Uterus (tissue), 4 donors: ENCODE data around the gene PLSCR1. TPM values are rescaled to one million over a fixed set of nuclear protein-coding genes. Genes with fewer than 3 reads are reported as not detected.
A peak's percentile ranks its signal among the peaks of the same experiment; 100 is the strongest.

Source experiments
- DNase-seq, 2 donors: peaks; one replicate each; pipeline ENCODE4 v3.0.0-alpha.2; 2019 to 2020
- H3K27ac ChIP-seq, 2 donors: fragments of 200-600 bp; sonication (generic); 1 replicate in 1 of 2; 2 replicates in 1 of 2; pipeline ENCODE4 v1.5.1; 2016 to 2018
- H3K27me3 ChIP-seq, 2 donors: fragments of 200-600 bp; sonication (generic); one replicate each; pipeline ENCODE4 v1.5.1; 2018 to 2019; ENCODE audit warnings: control low read depth in 1 of 2
- H3K36me3 ChIP-seq, 2 donors: fragments of 200-600 bp; sonication (generic); one replicate each; pipeline ENCODE4 v1.5.1; 2019; ENCODE audit warnings: control low read depth in 1 of 2
- H3K4me1 ChIP-seq, 2 donors: fragments of 200-600 bp; sonication (generic); one replicate each; pipeline ENCODE4 v1.5.1; 2018 to 2019; ENCODE audit warnings: control low read depth in 1 of 2
- H3K4me3 ChIP-seq, 2 donors: fragments of 200-600 bp; sonication (generic); 1 replicate in 1 of 2; 2 replicates in 1 of 2; pipeline ENCODE4 v1.5.1; 2018 to 2019; ENCODE audit warnings: mild to moderate bottlenecking in 1 of 2
- H3K9me3 ChIP-seq, 2 donors: fragments of 200-600 bp; sonication (generic); one replicate each; pipeline ENCODE4 v1.5.1; 2019; ENCODE audit warnings: control low read depth in 1 of 2
- POLR2A ChIP-seq, 2 donors: fragments of 450-650 bp; IDR thresholded peaks; one replicate each; pipeline ENCODE4 v1.6.1; 2016; ENCODE audit warnings: antibody characterized with exemption in 2 of 2, mild to moderate bottlenecking in 1 of 2, moderate library complexity in 1 of 2
- intact Hi-C: fragments of 100-400 bp; cut with DNase I; formaldehyde crosslinking; loops from one replicate; pipeline ENCODE4 v1.15.1; 2023; ENCODE audit warnings: low total_unique reads
- total RNA-seq, 4 donors: library from RNA; depleted of rRNA in 3 of 4; stranded (reverse); fragments of >200 nt in 3 of 4; gene quantifications; one replicate each; pipeline versions ENCODE4 v1.1.0 to v1.2.4, GENCODE V29; 2014 to 2023
- TF ChIP-seq, protein P1 (sequence below), 4 experiments: fragments of 200-600 bp in 2 of 4; fragments of 450-650 bp in 2 of 4; sonication (generic) in 2 of 4; IDR thresholded peaks; one replicate each; pipeline ENCODE4 v1.5.1; 2016 to 2019; ENCODE audit warnings: antibody characterized with exemption in 4 of 4, mild to moderate bottlenecking in 2 of 4, moderate library complexity in 1 of 4
- donor health status: DM: yes; HTN: yes; CAD: no.

PLSCR1 gene
- total RNA-seq, 4 donors from 2014 or later, result 75.6 to 248 (median 116) TPM

DNA sequence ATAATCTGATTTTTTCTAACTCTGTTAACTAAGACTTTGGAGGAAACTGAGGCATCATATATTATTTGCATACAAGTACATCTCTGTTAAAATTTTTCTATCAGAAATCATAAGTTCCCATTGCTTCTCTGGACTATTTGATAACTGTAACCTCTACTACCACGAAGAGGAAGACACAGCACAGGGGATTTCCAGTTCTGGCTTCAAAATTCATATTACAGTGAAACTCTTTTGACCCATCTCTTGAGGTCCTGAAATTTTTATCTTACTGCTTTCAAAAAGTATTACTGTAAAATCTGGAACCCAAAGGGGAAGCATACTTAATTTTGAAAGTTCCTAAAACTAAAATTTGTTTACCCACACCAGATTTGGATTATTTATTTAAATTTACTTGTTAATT lies 4.2 kb downstream of the PLSCR1 start:
- H3K4me3 ChIP-seq, result no peak overlapping the region
- no peaks in the 10 kb centered on the region for H3K36me3 ChIP-seq
- intact Hi-C loops, result no loop called here
- TF ChIP-seq, protein P1, sequence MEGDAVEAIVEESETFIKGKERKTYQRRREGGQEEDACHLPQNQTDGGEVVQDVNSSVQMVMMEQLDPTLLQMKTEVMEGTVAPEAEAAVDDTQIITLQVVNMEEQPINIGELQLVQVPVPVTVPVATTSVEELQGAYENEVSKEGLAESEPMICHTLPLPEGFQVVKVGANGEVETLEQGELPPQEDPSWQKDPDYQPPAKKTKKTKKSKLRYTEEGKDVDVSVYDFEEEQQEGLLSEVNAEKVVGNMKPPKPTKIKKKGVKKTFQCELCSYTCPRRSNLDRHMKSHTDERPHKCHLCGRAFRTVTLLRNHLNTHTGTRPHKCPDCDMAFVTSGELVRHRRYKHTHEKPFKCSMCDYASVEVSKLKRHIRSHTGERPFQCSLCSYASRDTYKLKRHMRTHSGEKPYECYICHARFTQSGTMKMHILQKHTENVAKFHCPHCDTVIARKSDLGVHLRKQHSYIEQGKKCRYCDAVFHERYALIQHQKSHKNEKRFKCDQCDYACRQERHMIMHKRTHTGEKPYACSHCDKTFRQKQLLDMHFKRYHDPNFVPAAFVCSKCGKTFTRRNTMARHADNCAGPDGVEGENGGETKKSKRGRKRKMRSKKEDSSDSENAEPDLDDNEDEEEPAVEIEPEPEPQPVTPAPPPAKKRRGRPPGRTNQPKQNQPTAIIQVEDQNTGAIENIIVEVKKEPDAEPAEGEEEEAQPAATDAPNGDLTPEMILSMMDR (IDR thresholded peaks at IDR 0.05), result no peak
- peaks cover 0 to 3% of the 10 kb centered on the region in 2 donors for H3K4me1 ChIP-seq
- H3K27me3 ChIP-seq, result no peaks in the 10 kb centered on the region
- peak overlapping the region in 1 of 2 donors; percentile 100 for H3K27ac ChIP-seq
- no peaks in the 10 kb centered on the region for H3K9me3 ChIP-seq
- DNase-seq, result no peak

DNA sequence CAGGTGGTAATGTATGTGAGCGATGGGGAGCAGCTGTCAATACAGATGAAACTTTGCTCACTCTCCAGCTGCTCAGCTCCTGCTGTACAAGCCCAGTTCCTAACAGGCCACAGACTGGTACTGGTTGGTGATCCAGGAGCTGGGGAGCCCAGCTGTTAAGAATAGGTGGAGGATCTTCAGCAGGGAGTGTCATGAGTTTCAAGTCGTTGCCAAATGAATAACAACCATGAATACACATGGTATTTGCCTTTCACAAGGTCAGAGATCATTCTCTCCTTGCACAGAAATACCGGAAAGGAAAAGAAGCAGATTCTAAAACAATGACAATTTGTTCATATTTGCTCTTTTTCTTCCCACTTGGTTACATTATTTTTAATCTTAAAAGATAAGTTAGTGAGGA lies 5.1 kb downstream of the PLSCR1 start:
- Histone ChIP-seq H3K4me1 (peaks cover 0 to 3% of the 10 kb centered on the region in 2 donors), H3K27ac (peak overlapping the region in 1 of 2 donors; percentile 15)

DNA sequence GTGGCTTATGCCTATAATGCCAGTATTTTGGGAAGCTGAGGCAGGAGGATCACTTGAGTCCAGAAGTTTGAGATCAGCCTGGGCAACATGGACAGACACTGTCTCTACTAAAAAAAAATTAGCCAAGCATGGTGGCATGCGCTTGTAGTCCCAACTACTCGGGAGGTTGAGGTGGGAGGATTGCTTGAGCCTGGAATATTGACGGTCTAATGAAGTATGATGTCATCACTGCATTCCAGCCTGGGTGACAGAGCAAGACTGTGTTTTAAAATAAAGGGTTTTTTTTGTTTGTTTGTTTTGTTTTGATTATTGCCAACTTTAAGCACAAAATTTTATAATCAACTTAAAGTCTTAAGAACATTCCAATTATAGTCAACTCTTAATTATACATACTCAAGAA lies 6.8 kb downstream of the PLSCR1 start:
- no peaks in the 10 kb centered on the region for H3K9me3 ChIP-seq
- H3K4me1 ChIP-seq, result peaks cover 0 to 3% of the 10 kb centered on the region in 2 donors
- DNase-seq, result no peak
- no peak overlapping the region for H3K4me3 ChIP-seq
- H3K27me3 ChIP-seq, result no peaks in the 10 kb centered on the region
- intact Hi-C loops, result no loop called here
- no peaks in the 10 kb centered on the region for H3K36me3 ChIP-seq
- TF ChIP-seq, protein P1 (IDR thresholded peaks at IDR 0.05), result no peak
- TF ChIP-seq POLR2A (IDR thresholded peaks at IDR 0.05), result no peak
- H3K27ac ChIP-seq, result peak overlapping the region in 1 of 2 donors; percentile 35

More for the DNA sequence above, 5.1 kb downstream of the PLSCR1 start:
- no peak for DNase-seq
- Histone ChIP-seq H3K4me3 (no peak overlapping the region), H3K36me3 (no peaks in the 10 kb centered on the region), H3K27me3 (no peaks in the 10 kb centered on the region), H3K9me3 (no peaks in the 10 kb centered on the region)
- intact Hi-C loops, result no loop called here
- TF ChIP-seq, protein P1 (IDR thresholded peaks at IDR 0.05), result no peak
- TF ChIP-seq POLR2A (IDR thresholded peaks at IDR 0.05), result no peak

DNA sequence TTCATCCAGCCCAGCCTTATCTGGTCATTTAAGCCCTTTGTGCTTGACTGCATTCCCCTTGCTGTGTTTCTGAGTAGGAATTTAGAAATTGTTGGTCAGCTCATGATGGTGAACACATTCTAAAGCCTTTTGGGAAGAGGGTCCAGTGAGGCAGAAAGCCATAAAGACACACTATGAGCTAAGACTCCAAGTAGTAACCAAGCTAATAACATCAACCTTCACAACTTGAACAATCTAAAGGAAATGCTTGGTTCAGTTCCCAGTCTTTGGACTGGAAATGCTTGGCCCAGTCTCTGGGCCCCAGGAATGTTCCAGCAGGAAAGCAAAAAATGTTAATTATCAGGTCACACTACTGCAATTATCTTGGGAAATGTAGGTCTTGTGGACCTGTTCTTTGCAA lies 7.7 kb downstream of the PLSCR1 start:
- H3K4me1 ChIP-seq, result peaks cover 0 to 3% of the 10 kb centered on the region in 2 donors
- peak overlapping the region; percentile 35 to 43 for H3K27ac ChIP-seq
- H3K4me3 ChIP-seq, result no peak overlapping the region

DNA sequence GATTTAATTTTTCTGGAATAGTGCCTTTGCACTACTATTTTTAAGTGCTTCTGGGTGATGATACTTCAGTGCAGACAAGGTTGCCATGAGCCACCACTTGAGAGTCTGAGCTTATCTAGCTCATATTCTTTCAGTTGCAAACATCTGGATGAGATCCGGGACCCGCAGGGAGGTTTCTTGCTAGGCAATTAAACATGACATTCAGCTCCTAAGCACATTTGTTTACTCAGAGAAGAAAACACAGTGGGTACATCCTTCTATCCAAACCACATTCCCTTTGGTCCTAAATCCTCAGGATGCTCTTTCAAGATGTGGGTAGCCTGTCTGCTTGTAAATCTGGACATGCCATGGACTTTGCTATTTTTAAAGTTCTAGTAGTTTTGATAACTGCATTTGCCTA lies 12.0 kb downstream of the PLSCR1 start:
- no peaks in the 10 kb centered on the region for H3K27me3 ChIP-seq
- H3K4me1 ChIP-seq, result peaks cover 0 to 3% of the 10 kb centered on the region in 2 donors
- no peak overlapping the region for H3K4me3 ChIP-seq
- H3K27ac ChIP-seq, result peak overlapping the region in 1 of 2 donors; percentile 26
- intact Hi-C loops, result no loop called here
- DNase-seq, result no peak
- no peaks in the 10 kb centered on the region for H3K9me3 ChIP-seq
- H3K36me3 ChIP-seq, result no peaks in the 10 kb centered on the region
- TF ChIP-seq, protein P1 (IDR thresholded peaks at IDR 0.05), result no peak
- no peak for TF ChIP-seq POLR2A (IDR thresholded peaks at IDR 0.05)

More for the DNA sequence above, 7.7 kb downstream of the PLSCR1 start:
- no peaks in the 10 kb centered on the region for H3K9me3 ChIP-seq
- no peak for DNase-seq
- intact Hi-C loops, result no loop called here
- TF ChIP-seq, protein P1 (IDR thresholded peaks at IDR 0.05), result no peak
- TF ChIP-seq POLR2A (IDR thresholded peaks at IDR 0.05), result no peak
- no peaks in the 10 kb centered on the region for H3K27me3 ChIP-seq
- no peaks in the 10 kb centered on the region for H3K36me3 ChIP-seq
